ENCODE data around the gene ERVV-1.

- TF ChIP-seq WT1 (tag by site-specific recombination; IDR thresholded peaks at IDR 0.05) (no peak), ZFP3 (tag by site-specific recombination; IDR thresholded peaks at IDR 0.05; ENCODE audit: low read depth) (no peak), YY1 (tag by site-specific recombination; IDR thresholded peaks at IDR 0.05) (no peak), GFI1B (tag by site-specific recombination; IDR thresholded peaks at IDR 0.05) (no peak), ZNF335 (tag by site-specific recombination; conservative IDR thresholded peaks at IDR 0.05) (no peak), ZNF513 (tag by site-specific recombination; IDR thresholded peaks at IDR 0.05) (no peak), ZNF341 (tag by site-specific recombination; IDR thresholded peaks at IDR 0.05; ENCODE audit: low read depth) (no peak), ZNF792 (tag by site-specific recombination; IDR thresholded peaks at IDR 0.05) (no peak), MYNN (tag by site-specific recombination; IDR thresholded peaks at IDR 0.05; ENCODE audit: borderline replicate concordance) (no peak), ZXDB (tag by site-specific recombination; IDR thresholded peaks at IDR 0.05) (no peak), CTCF (tag by site-specific recombination; IDR thresholded peaks at IDR 0.05) (no peak)
These were observed 44.3 kb downstream of the ERVV-1 start for GRCh38 chr19:53057904-53058580.

All from HEK293 (cell line).